GM12873 (cell line): ENCODE data around the gene ADCY5.

ENCODE experiments used
- CTCF ChIP-seq: IDR thresholded peaks from 2 replicates; pipeline ENCODE4 v1.5.1; 2012; ENCODE audit warnings: low read depth, mild to moderate bottlenecking, moderate library complexity, low read length, control low read depth; ENCODE audit not compliant: insufficient read depth; ENCODE audit errors: missing control alignments

Gene ADCY5

GRCh38 chr3:123457841-123458240 is 9.0 kb upstream of the ADCY5 start:
- no peak for TF ChIP-seq CTCF

GRCh38 chr3:123453675-123454074 is 4.8 kb upstream of the ADCY5 start:
- TF ChIP-seq CTCF = no peak

DNA sequence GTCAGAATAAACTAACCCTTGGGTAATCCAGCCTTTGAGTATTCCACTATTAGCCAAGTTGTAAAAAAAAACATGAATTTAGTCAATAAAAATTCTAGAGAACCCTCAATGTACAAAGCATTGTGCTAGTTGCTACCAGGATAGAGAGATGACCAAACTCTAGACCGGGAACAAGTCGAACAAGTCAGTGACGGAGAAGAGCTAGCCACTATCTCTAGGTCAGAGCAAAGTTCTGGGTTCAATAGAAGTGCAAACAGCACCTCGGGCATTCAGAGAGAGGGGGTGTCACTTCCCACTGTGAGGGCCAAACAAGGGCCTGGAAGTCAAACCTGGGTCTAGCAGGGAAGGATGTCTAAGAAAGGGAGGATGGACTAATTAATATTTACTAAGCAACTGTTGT is 2.3 kb upstream of the ADCY5 start:
- no peak for TF ChIP-seq CTCF

DNA sequence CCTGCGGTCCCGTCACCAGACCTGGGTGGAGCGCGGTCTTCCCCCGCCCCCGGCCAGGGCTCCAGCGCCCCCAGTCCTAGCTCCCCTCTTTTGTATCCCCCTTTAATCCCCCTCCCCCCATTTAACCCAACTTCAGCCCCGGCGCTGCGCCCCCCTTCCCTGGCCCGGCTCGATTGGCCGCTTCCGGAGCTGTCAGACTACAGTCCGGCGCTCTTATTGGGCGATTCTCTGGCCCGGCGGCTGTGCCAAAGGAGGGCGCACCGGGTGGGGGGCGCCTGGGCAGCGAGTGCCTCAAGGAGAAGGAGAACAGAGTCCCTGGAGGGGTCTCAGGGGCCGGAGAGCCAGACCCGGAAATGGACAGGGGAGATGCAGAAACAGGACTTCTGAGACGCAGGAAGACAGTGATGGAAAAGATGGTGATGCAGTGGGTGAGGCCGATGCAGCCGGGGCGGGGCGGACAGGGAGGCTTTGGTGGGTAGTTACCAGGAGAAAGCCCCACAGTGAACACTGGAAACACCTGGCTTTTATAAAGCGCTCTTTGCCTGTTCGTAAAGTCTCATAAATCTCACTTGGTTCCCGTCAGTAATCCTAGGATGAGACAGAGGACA is 1.2 kb upstream of the ADCY5 start:
- TF ChIP-seq CTCF = no peak

DNA sequence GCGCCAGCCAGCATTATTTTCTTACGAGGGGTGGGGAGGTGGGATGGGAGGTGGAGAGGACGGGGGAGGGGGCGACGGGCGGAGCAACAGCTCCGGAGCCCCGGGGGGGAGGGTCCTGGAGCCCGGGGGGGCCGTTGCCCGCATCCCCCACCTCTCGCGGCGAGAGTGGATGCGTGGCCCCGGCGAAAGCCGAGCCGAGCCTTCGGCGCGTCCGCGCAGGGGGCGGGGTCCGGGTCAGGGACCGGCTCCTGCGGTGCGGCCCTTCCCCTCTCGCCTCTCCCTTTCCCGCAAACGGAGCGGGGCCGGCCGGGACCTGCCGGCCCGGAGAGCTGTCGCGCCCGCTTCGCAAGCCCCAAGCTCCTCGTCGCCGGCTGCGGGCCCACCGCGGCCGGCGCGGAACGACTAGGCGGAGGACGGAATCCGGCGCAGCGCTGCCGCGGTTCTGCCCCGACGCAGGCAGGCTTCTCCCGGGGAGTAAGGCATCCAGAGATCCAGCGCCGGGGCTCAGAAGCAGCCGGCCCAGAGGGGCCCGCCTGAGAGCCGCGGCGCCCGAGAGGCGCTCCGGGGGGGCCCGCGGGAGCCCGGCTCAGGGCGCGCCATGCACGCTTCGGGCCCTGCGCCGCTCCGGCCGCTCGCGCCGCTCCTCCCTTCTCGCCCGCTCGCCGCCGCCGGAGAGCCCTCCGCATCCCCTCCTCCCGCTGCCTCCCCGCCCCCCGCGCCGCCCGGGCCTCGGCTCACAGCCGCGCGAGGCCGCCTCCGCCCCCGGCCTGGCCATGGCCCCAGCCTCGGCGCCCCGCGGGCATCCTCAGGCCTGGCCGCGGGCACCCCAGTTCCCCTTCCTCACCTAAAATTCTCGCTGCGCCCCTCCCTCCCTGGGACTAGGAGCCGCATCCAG is 459 bp upstream of the ADCY5 start:
- TF ChIP-seq CTCF = no peak

- TF ChIP-seq CTCF = no peak
Measured at GRCh38 chr3:123447749-123448517, 957 bp downstream of the ADCY5 start.

DNA sequence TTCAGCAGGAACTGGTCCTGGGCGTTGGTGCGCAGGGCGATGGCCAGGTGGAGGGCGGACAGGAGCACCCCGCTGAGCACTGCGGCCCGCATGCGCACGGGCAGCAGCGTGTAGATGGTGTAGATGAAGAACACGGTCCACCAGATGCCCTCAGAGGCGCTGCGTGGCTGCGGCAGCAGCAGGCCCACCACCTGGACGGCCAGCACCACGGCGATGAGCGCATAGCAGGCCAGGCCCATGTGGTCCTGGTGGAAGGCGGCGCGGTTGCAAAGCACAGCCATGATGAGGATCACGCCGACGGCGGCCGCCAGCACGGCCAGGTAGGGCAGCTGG is 1.5 kb downstream of the ADCY5 start:
- no peak for TF ChIP-seq CTCF
